Transverse colon (tissue), 4 donors: ENCODE data around the gene C8A. TPM values are rescaled to one million over a fixed set of nuclear protein-coding genes. Genes with fewer than 3 reads are reported as not detected.

Source experiments
- DNase-seq: peaks from one replicate; pipeline ENCODE4 v3.0.0-alpha.2; 2019
- H3K27ac ChIP-seq, 4 donors: fragments of 200-600 bp; sonication (generic); 2 replicates each; pipeline ENCODE4 v1.5.1; 2016 to 2018; ENCODE audit warnings: inconsistent platforms in 4 of 4
- H3K27me3 ChIP-seq: fragments of 200-600 bp; sonication (generic); 2 replicates; pipeline ENCODE4 v1.5.1; 2017; ENCODE audit warnings: inconsistent platforms
- H3K36me3 ChIP-seq, 4 donors: fragments of 200-600 bp; sonication (generic); 2 replicates each; pipeline ENCODE4 v1.5.1; 2017 to 2019; ENCODE audit warnings: inconsistent platforms in 4 of 4
- H3K4me1 ChIP-seq, 4 donors: fragments of 200-600 bp; sonication (generic); 2 replicates each; pipeline ENCODE4 v1.5.1; 2017 to 2020; ENCODE audit warnings: inconsistent platforms in 4 of 4
- H3K4me3 ChIP-seq, 4 donors: fragments of 200-600 bp; sonication (generic); 1 replicate in 1 of 4; 2 replicates in 3 of 4; pipeline versions ENCODE4 v1.5.1 to v1.6.1; 2017 to 2019; ENCODE audit warnings: inconsistent platforms in 4 of 4
- H3K9me3 ChIP-seq, 2 donors: fragments of 200-600 bp; sonication (generic); 2 replicates each; pipeline ENCODE4 v1.5.1; 2017 to 2019; ENCODE audit warnings: inconsistent platforms in 2 of 2
- CTCF ChIP-seq, 5 experiments: fragments of 200-600 bp in 3 of 5; fragments of 450-650 bp in 2 of 5; sonication (generic) in 3 of 5; IDR thresholded peaks; 1 replicate in 2 of 5; 2 replicates in 3 of 5; pipeline ENCODE4 v1.5.1; 2016 to 2017; ENCODE audit warnings: antibody characterized with exemption in 5 of 5, inconsistent platforms in 3 of 5, mild to moderate bottlenecking in 2 of 5, moderate library complexity in 1 of 5
- EP300 ChIP-seq: sonication (generic); formaldehyde crosslinking; IDR thresholded peaks from one replicate; pipeline ENCODE4 v1.6.1; 2017; ENCODE audit warnings: antibody characterized with exemption, low read depth
- POLR2A ChIP-seq: fragments of 450-650 bp; IDR thresholded peaks from one replicate; pipeline ENCODE4 v1.6.1; 2016; ENCODE audit warnings: antibody characterized with exemption, mild to moderate bottlenecking, moderate library complexity
- POLR2AphosphoS5 ChIP-seq, 3 donors: sonication (generic); formaldehyde crosslinking; IDR thresholded peaks; one replicate each; pipeline ENCODE4 v1.6.1; 2016; ENCODE audit warnings: antibody characterized with exemption in 3 of 3
- WGBS, 2 donors: methylation state at CpG; one replicate each; pipeline ENCODE4 v1.1.5; 2018; ENCODE audit warnings: low coverage in 1 of 2; 5-methylcytosine and 5-hydroxymethylcytosine counted together
- in situ Hi-C, 4 donors: fragments of 200-750 bp; cut with MboI; loops; one replicate each; pipeline versions ENCODE4 v1.15.0 to v1.15.1; 2017; ENCODE audit warnings: low sequenced_read_pairs in 3 of 4, low pct_ligation_motif_present in 1 of 4, low pct_unique_long_range_greater_than_20kb in 1 of 4
- intact Hi-C: fragments of 100-400 bp; cut with DNase I; formaldehyde crosslinking; loops from one replicate; pipeline ENCODE4 v1.15.1; 2023; ENCODE audit warnings: low total_unique reads
- total RNA-seq, 4 donors: library from RNA; depleted of rRNA; stranded (reverse); fragments of >200 nt; gene quantifications; one replicate each; pipeline ENCODE4 v1.1.0, GENCODE V29; 2016

Gene C8A
- total RNA-seq, 4 donors from 2014 or later = not detected

GRCh38 chr1:56967355-56967754, 112.8 kb downstream of the C8A start:
- no peak overlapping the region for H3K4me3 ChIP-seq
- 61 to 63% methylated on average over 3 of the region's 3 CpGs for WGBS, 2 donors
- H3K27ac ChIP-seq = no peak overlapping the region
- in situ Hi-C loops = no loop called here
- no peaks in the 10 kb centered on the region for H3K9me3 ChIP-seq
- no peak for DNase-seq
- H3K4me1 ChIP-seq = no peaks in the 10 kb centered on the region
- no peak for TF ChIP-seq POLR2AphosphoS5 (IDR thresholded peaks at IDR 0.05)
- no peak for TF ChIP-seq POLR2A
- TF ChIP-seq CTCF (IDR thresholded peaks at IDR 0.05) = no peak
- no peak for TF ChIP-seq EP300
- intact Hi-C loops = no loop called here
- H3K27me3 ChIP-seq = no peaks in the 10 kb centered on the region
- H3K36me3 ChIP-seq = no peaks in the 10 kb centered on the region

Other genes with a start within 250 kb of the C8A start
- gene PRKAA2, start 209.5 kb upstream of the C8A start, total RNA-seq = 1 to 10 TPM; 2.6 to 8.9 (median 5.3) TPM
- gene FYB2, start 35.4 kb upstream of the C8A start, total RNA-seq = 1 to 10 TPM; 2.4 to 7.1 (median 5.6) TPM
- gene C8B, start 111.2 kb downstream of the C8A start, total RNA-seq = not detected